PC-9 (cell line): ENCODE results near the gene TMPRSS9.

Experiments used
- CTCF ChIP-seq: fragments of 200-600 bp; sonication (generic); conservative IDR thresholded peaks from 2 replicates; pipeline ENCODE4 v1.6.1; 2017; ENCODE audit warnings: mixed run types, antibody characterized with exemption, mild to moderate bottlenecking, moderate library complexity
- EZH2 ChIP-seq: fragments of 200-600 bp; sonication (generic); IDR thresholded peaks from 2 replicates; pipeline ENCODE4 v1.8.0; 2017; ENCODE audit warnings: antibody characterized with exemption, low read depth

GRCh38 chr19:2363419-2363818 lies 3.4 kb downstream of the TMPRSS9 start:
- TF ChIP-seq CTCF (no peak), EZH2 (no peak)
